Measurements from ENCODE around the gene GALM. TPM values are rescaled to one million over a fixed set of nuclear protein-coding genes. Genes with fewer than 3 reads are reported as not detected.

Gene GALM
- total and polyA plus RNA-seq, 7 experiments from 2014 or later, result 4.3 to 52.5 (median 14.4) TPM

DNA sequence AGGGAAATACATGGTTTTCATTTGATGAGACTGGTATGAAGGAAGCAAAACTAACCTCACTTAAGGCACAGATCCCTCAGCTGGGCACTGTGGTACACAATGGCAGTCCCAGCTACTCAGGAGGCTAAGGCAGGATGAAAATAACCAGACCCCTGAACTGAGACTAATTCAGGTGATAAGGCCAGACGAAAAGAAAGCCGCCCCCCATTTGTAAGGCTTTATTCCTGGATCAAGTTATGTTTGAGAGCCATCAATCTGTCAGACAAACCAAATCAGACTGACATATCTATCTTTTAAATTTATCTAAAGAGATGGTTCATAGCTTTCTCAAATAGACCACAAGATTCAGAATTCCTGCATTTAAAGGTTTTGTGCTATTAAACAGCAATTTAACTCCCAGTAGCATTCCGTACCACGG, 81.1 kb downstream of the GALM start:
- Mint-ChIP-seq H3K9me3 (peaks cover 0 to 12% (median 0%) of the 10 kb centered on the region in 11 donors), H3K36me3 (peaks cover 18 to 61% (median 59%) of the 10 kb centered on the region in 5 donors), H3K27me3 (peaks cover 0 to 5% (median 0%) of the 10 kb centered on the region in 5 donors), H3K4me3 (peak overlapping the region; percentile 36 to 99 (median 78)), H3K27ac (peak overlapping the region; percentile 25 to 100 (median 80)), H3K4me1 (peaks cover 49 to 88% (median 73%) of the 10 kb centered on the region in 7 donors)
- Histone ChIP-seq H3K9me3 (ENCODE audit: control insufficient read depth in 2 of 3, low read length in 3 of 3) (no peaks in the 10 kb centered on the region), H3K36me3 (ENCODE audit: control insufficient read depth in 2 of 3, insufficient read depth in 3 of 3, low read length in 3 of 3) (peaks cover 45 to 80% (median 64%) of the 10 kb centered on the region in 3 experiments), H3K27ac (ENCODE audit: low read depth, low read length) (peak overlapping the region; percentile 8), H3K4me3 (ENCODE audit: low read length) (no peak overlapping the region), H3K4me1 (ENCODE audit: control insufficient read depth in 2 of 2, insufficient read depth in 2 of 2, low read length in 2 of 2) (peaks cover 33 to 41% of the 10 kb centered on the region in 2 donors), H3K27me3 (ENCODE audit: control insufficient read depth in 2 of 2, insufficient read depth in 2 of 2, low read length in 2 of 2) (no peaks in the 10 kb centered on the region)
- CTCF ChIA-PET, result interaction anchor here (1.4 kb wide), 1 partner anchor 165 kb away, joined by 4 read pairs; no protein-coding TSS in a partner anchor
- POLR2A ChIA-PET, result interaction anchor here (0.7 to 6.7 kb wide), 8 partner anchors 7 to 371 kb away, joined by 3 to 91 read pairs (median 4); partner anchors contain the start of gene GALM
- intact Hi-C loops (cut with micrococcal nuclease), result loop anchor here in 1 of 2 donors (10.0 kb wide), 2 partner anchors 1422 to 1662 kb away; partner anchors contain the start of genes GPATCH11, HEATR5B and PRKD3
- ATAC-seq (no peak), DNase-seq (no peak)

GRCh38 chr2:38747819-38748218, 81.9 kb downstream of the GALM start:
- H3K27me3 ChIP-seq (ENCODE audit: control insufficient read depth in 2 of 2, insufficient read depth in 2 of 2, low read length in 2 of 2), result no peaks in the 10 kb centered on the region
- peaks cover 18 to 61% (median 58%) of the 10 kb centered on the region in 5 donors for H3K36me3 Mint-ChIP-seq
- ChIA-PET POLR2A (interaction anchor here (0.7 to 6.7 kb wide), 6 partner anchors 8 to 372 kb away, joined by 3 to 91 read pairs (median 4); partner anchors contain the start of gene GALM), CTCF (interaction anchor here (1.0 kb wide), 1 partner anchor 147 kb away, joined by 3 read pairs; no protein-coding TSS in a partner anchor)
- peak overlapping the region; percentile 11 for H3K4me3 ChIP-seq (ENCODE audit: low read length)
- peaks cover 36 to 41% of the 10 kb centered on the region in 2 donors for H3K4me1 ChIP-seq (ENCODE audit: control insufficient read depth in 2 of 2, insufficient read depth in 2 of 2, low read length in 2 of 2)
- no peaks in the 10 kb centered on the region for H3K9me3 ChIP-seq (ENCODE audit: control insufficient read depth in 2 of 3, low read length in 3 of 3)
- peaks cover 45 to 73% (median 64%) of the 10 kb centered on the region in 3 experiments for H3K36me3 ChIP-seq (ENCODE audit: control insufficient read depth in 2 of 3, insufficient read depth in 3 of 3, low read length in 3 of 3)
- peaks cover 50 to 89% (median 78%) of the 10 kb centered on the region in 7 donors for H3K4me1 Mint-ChIP-seq
- intact Hi-C loops (cut with micrococcal nuclease), result loop anchor here in 1 of 2 donors (10.0 kb wide), 2 partner anchors 1423 to 1663 kb away; partner anchors contain the start of genes GPATCH11, HEATR5B and PRKD3
- H3K27ac Mint-ChIP-seq, result peak overlapping the region; percentile 54 to 100 (median 80)
- no peak for ATAC-seq
- no peak for DNase-seq
- H3K27ac ChIP-seq (ENCODE audit: low read depth, low read length), result peak overlapping the region; percentile 35
- H3K9me3 Mint-ChIP-seq, result peaks cover 0 to 12% (median 0%) of the 10 kb centered on the region in 11 donors
- peaks cover 0 to 5% (median 0%) of the 10 kb centered on the region in 5 donors for H3K27me3 Mint-ChIP-seq
- H3K4me3 Mint-ChIP-seq, result peak overlapping the region; percentile 32 to 99 (median 86)

DNA sequence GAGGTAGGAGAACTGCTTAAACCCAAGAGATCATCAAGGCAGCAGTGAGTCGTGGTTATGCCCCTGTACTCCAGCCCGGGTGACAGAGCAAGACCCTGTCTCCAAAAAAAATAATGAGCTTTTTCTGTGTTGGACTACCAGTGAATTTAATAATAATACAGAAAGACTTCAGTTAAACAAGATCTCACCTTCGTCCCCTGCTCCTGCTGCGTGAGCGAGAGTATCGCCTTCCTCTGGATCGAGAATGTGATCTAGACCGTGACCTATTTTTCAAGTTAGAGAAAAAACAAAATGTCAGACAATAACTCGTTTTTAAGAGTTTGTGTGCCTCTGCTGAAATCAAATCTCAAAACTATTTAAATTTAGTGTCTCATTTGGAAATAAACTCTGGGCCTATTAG, 82.5 kb downstream of the GALM start:
- Histone ChIP-seq H3K4me3 (ENCODE audit: low read length) (peak overlapping the region; percentile 11), H3K9me3 (ENCODE audit: control insufficient read depth in 2 of 3, low read length in 3 of 3) (no peaks in the 10 kb centered on the region), H3K4me1 (ENCODE audit: control insufficient read depth in 2 of 2, insufficient read depth in 2 of 2, low read length in 2 of 2) (peaks cover 36 to 41% of the 10 kb centered on the region in 2 donors), H3K36me3 (ENCODE audit: control insufficient read depth in 2 of 3, insufficient read depth in 3 of 3, low read length in 3 of 3) (peaks cover 42 to 69% (median 62%) of the 10 kb centered on the region in 3 experiments), H3K27me3 (ENCODE audit: control insufficient read depth in 2 of 2, insufficient read depth in 2 of 2, low read length in 2 of 2) (no peaks in the 10 kb centered on the region), H3K27ac (ENCODE audit: low read depth, low read length) (peak overlapping the region; percentile 35)
- H3K4me1 Mint-ChIP-seq, result peaks cover 50 to 87% (median 78%) of the 10 kb centered on the region in 7 donors
- H3K4me3 Mint-ChIP-seq, result peak overlapping the region in 9 of 10 donors; percentile 32 to 99 (median 95)
- peaks cover 18 to 61% (median 58%) of the 10 kb centered on the region in 5 donors for H3K36me3 Mint-ChIP-seq
- H3K9me3 Mint-ChIP-seq, result peaks cover 0 to 12% (median 0%) of the 10 kb centered on the region in 11 donors
- H3K27me3 Mint-ChIP-seq, result peaks cover 0 to 5% (median 0%) of the 10 kb centered on the region in 5 donors
- H3K27ac Mint-ChIP-seq, result peak overlapping the region in 7 of 9 donors; percentile 25 to 100 (median 80)
- ChIA-PET CTCF (interaction anchor here (1.0 kb wide), 1 partner anchor 148 kb away, joined by 3 read pairs; no protein-coding TSS in a partner anchor), POLR2A (interaction anchor here (0.6 to 6.7 kb wide), 8 partner anchors 9 to 376 kb away, joined by 3 to 91 read pairs (median 4); partner anchors contain the start of genes GALM and GEMIN6)
- intact Hi-C loops (cut with micrococcal nuclease), result loop anchor here in 1 of 2 donors (10.0 kb wide), 2 partner anchors 1424 to 1664 kb away; partner anchors contain the start of genes GPATCH11, HEATR5B and PRKD3
- DNase-seq (no peak), ATAC-seq (no peak)

GRCh38 chr2:38748943-38749804, 83.3 kb downstream of the GALM start:
- Mint-ChIP-seq H3K27me3 (peaks cover 0 to 5% (median 0%) of the 10 kb centered on the region in 5 donors), H3K4me3 (peak overlapping the region; percentile 95 to 100 (median 99)), H3K9me3 (peaks cover 0 to 10% (median 0%) of the 10 kb centered on the region in 11 donors), H3K4me1 (peaks cover 50 to 84% (median 76%) of the 10 kb centered on the region in 7 donors), H3K36me3 (peaks cover 18 to 57% (median 54%) of the 10 kb centered on the region in 5 donors), H3K27ac (peak overlapping the region; percentile 84 to 100 (median 99))
- intact Hi-C loops (cut with micrococcal nuclease), result loop anchor here in 1 of 2 donors (1.0 to 10.0 kb wide), 3 partner anchors 8 to 1664 kb away; partner anchors contain the start of genes GPATCH11, HEATR5B and PRKD3
- ChIA-PET CTCF (interaction anchor here (1.5 kb wide), 1 partner anchor 373 kb away, joined by 4 read pairs; no protein-coding TSS in a partner anchor), POLR2A (interaction anchor here (0.6 to 6.7 kb wide), 13 partner anchors 10 to 443 kb away, joined by 3 to 91 read pairs (median 4); partner anchors contain the start of genes GALM, GEMIN6 and HNRNPLL)
- peaks cover 37 to 63% (median 54%) of the 10 kb centered on the region in 3 experiments for H3K36me3 ChIP-seq (ENCODE audit: control insufficient read depth in 2 of 3, insufficient read depth in 3 of 3, low read length in 3 of 3)
- no peaks in the 10 kb centered on the region for H3K9me3 ChIP-seq (ENCODE audit: control insufficient read depth in 2 of 3, low read length in 3 of 3)
- H3K27me3 ChIP-seq (ENCODE audit: control insufficient read depth in 2 of 2, insufficient read depth in 2 of 2, low read length in 2 of 2), result no peaks in the 10 kb centered on the region
- ATAC-seq (no peak), DNase-seq (no peak)
- H3K27ac ChIP-seq (ENCODE audit: low read depth, low read length), result peak overlapping the region; percentile 95
- peak overlapping the region; percentile 96 for H3K4me3 ChIP-seq (ENCODE audit: low read length)
- H3K4me1 ChIP-seq (ENCODE audit: control insufficient read depth in 2 of 2, insufficient read depth in 2 of 2, low read length in 2 of 2), result peaks cover 40 to 41% of the 10 kb centered on the region in 2 donors

DNA sequence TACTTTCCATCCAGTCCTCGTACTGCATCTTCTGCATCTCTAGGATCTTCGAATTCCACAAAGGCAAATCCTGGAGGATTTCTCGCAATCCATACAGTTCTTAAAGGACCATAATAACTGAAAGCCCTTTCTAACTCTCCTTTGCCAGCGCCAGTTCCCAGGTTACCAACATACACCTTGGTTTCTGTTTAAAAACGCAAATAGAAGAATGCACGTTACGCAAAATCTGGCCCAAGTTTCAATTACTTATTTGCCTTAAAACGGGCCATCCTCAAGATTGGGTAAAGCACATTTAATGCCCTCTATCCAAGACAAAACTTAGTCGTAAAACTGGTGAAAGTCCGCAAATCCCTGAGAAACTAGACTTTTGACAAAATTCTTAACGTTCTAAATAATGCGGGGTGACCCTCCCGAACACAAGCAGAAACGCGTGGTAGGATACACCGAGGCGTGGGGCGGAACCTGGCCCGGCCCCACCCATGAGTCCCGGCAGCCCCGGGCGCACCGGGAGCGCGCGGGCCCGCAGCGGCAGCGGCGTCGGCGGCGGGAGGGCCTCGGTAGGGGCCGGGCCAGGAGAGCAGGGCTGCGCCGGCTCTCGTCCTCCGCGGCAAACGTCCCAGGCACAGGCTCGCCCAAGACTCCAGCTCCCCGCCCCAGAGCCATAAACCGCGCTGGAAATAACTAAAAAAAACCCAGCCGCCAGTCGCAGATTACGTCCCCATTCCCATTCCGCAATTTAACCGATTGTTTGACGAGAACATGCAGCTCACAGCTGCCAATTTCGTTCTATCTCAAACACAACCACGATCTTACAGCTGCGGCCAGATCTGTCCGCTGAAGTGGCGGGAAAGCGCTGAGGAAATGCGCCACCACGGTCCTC, 84.3 kb downstream of the GALM start:
- Histone ChIP-seq H3K27me3 (ENCODE audit: control insufficient read depth in 2 of 2, insufficient read depth in 2 of 2, low read length in 2 of 2) (no peaks in the 10 kb centered on the region), H3K4me3 (ENCODE audit: low read length) (peak overlapping the region; percentile 96), H3K9me3 (ENCODE audit: control insufficient read depth in 2 of 3, low read length in 3 of 3) (no peaks in the 10 kb centered on the region), H3K27ac (ENCODE audit: low read depth, low read length) (peak overlapping the region; percentile 95), H3K36me3 (ENCODE audit: control insufficient read depth in 2 of 3, insufficient read depth in 3 of 3, low read length in 3 of 3) (peaks cover 33 to 53% (median 43%) of the 10 kb centered on the region in 3 experiments), H3K4me1 (ENCODE audit: control insufficient read depth in 2 of 2, insufficient read depth in 2 of 2, low read length in 2 of 2) (peaks cover 39 to 41% of the 10 kb centered on the region in 2 donors)
- CTCF ChIA-PET, result interaction anchor here (0.6 to 1.5 kb wide), 2 partner anchors 14 to 374 kb away, joined by 3 to 4 read pairs; no protein-coding TSS in a partner anchor
- POLR2A ChIA-PET, result interaction anchor here (0.6 to 6.7 kb wide), 39 partner anchors 11 to 1783 kb away, joined by 3 to 91 read pairs (median 4); partner anchors contain the start of genes ATL2, DHX57, EIF2AK2 and GALM
- peak; percentile 28 for ATAC-seq
- intact Hi-C loops (cut with micrococcal nuclease), result loop anchor here (1.0 to 2.0 kb wide), 7 partner anchors 83 to 1783 kb away; partner anchors contain the start of genes DHX57 (in 1 of the 2), GALM (in 1 of the 2), MORN2 (in 1 of the 2) and RMDN2 (in 1 of the 2)
- Mint-ChIP-seq H3K36me3 (peaks cover 18 to 54% (median 50%) of the 10 kb centered on the region in 5 donors), H3K27me3 (peaks cover 0 to 5% (median 0%) of the 10 kb centered on the region in 5 donors), H3K4me3 (peak overlapping the region; percentile 95 to 100 (median 99)), H3K9me3 (peaks cover 0 to 10% (median 0%) of the 10 kb centered on the region in 11 donors), H3K4me1 (peaks cover 46 to 80% (median 66%) of the 10 kb centered on the region in 7 donors), H3K27ac (peak overlapping the region; percentile 98 to 100 (median 100))
- DNase-seq, result peak in 4 of 9 donors; percentile 22 to 67 (median 46)

All from naive thymus-derived CD4-positive, alpha-beta T cell (primary cell).